SK-N-MC (cell line): ENCODE measurements around the gene AFDN.

Experiments
- EZH2 ChIP-seq: fragments of 200-600 bp; sonication (generic); IDR thresholded peaks from one replicate; pipeline ENCODE4 v1.6.1; 2017; ENCODE audit warnings: antibody characterized with exemption
- POLR2AphosphoS5 ChIP-seq: IDR thresholded peaks from 2 replicates; pipeline ENCODE4 v1.6.1; 2012; ENCODE audit warnings: mild to moderate bottlenecking, low read depth, low read length, borderline replicate concordance

DNA sequence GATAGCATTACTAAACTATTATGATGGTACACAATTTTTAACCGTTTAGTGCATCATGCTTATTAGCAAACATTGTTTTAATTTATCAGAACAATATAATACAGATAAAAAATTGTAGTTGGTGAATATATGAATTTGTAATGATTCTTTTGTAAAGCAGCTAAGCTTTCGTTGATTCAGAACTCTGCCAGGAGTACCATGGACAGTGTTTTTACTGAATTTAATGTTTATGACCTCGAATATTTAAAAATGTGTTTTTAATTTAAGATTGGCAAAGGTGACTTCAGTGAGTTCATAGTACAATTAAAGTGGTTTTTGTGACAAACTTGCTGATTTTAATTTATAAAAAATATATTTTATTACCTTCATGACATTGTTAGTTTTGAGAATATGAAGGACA, 10.0 kb downstream of the AFDN start:
- TF ChIP-seq POLR2AphosphoS5 (no peak), EZH2 (no peak)
